Measurements from ENCODE around the gene MAP2. TPM values are rescaled to one million over a fixed set of nuclear protein-coding genes. Genes with fewer than 3 reads are reported as not detected.
"Not testable (repeated sequence)": the region's sequence is repeated elsewhere in the genome, so short reads cannot be mapped to it uniquely, and the experiment has no call there.

The MAP2 gene
- total RNA-seq, 1 donor from 2014 or later = 6.4 TPM

GRCh38 chr2:209473930-209474419 is 50.1 kb downstream of the MAP2 start:
- ATAC-seq = peak; percentile 38

GRCh38 chr2:209474960-209475359 is 51.1 kb downstream of the MAP2 start:
- ATAC-seq = no peak

- ATAC-seq = no peak
Measured at GRCh38 chr2:209476367-209477208, 52.7 kb downstream of the MAP2 start.

- ATAC-seq = not testable (repeated sequence)
Measured at GRCh38 chr2:209492296-209492695, 68.4 kb downstream of the MAP2 start.

GRCh38 chr2:209495068-209495620 is 71.3 kb downstream of the MAP2 start:
- ATAC-seq = not testable (repeated sequence)

- ATAC-seq = peak; percentile 100
Measured at GRCh38 chr2:209495855-209496585, 72.2 kb downstream of the MAP2 start.

GRCh38 chr2:209496586-209496982 is 72.7 kb downstream of the MAP2 start:
- no peak for ATAC-seq

GRCh38 chr2:209498614-209499013 is 74.8 kb downstream of the MAP2 start:
- ATAC-seq = no peak

- no peak for ATAC-seq
Measured at GRCh38 chr2:209499069-209499468, 75.2 kb downstream of the MAP2 start.

- ATAC-seq = no peak
Measured at GRCh38 chr2:209501579-209501978, 77.7 kb downstream of the MAP2 start.

GRCh38 chr2:209505410-209505809 is 81.6 kb downstream of the MAP2 start:
- no peak for ATAC-seq

GRCh38 chr2:209508255-209508654 is 84.4 kb downstream of the MAP2 start:
- ATAC-seq = no peak

GRCh38 chr2:209511637-209512036 is 87.8 kb downstream of the MAP2 start:
- ATAC-seq = no peak

GRCh38 chr2:209512971-209513370 is 89.1 kb downstream of the MAP2 start:
- no peak for ATAC-seq

- no peak for ATAC-seq
Measured at GRCh38 chr2:209517436-209517835, 93.6 kb downstream of the MAP2 start.

GRCh38 chr2:209519271-209519670 is 95.4 kb downstream of the MAP2 start:
- ATAC-seq = no peak

GRCh38 chr2:209519906-209520305 is 96.1 kb downstream of the MAP2 start:
- no peak for ATAC-seq

- no peak for ATAC-seq
Measured at GRCh38 chr2:209523041-209523740, 99.3 kb downstream of the MAP2 start.

- no peak for ATAC-seq
Measured at GRCh38 chr2:209523867-209524266, 100.0 kb downstream of the MAP2 start.

- no peak for ATAC-seq
Measured at GRCh38 chr2:209525331-209525730, 101.5 kb downstream of the MAP2 start.

- no peak for ATAC-seq
Measured at GRCh38 chr2:209525834-209526281, 102.0 kb downstream of the MAP2 start.

- no peak for ATAC-seq
Measured at GRCh38 chr2:209526561-209526960, 102.7 kb downstream of the MAP2 start.

- no peak for ATAC-seq
Measured at GRCh38 chr2:209529579-209529978, 105.7 kb downstream of the MAP2 start.
